A549 (cell line): Measurements from ENCODE around the gene DCAF4. TPM values are rescaled to one million over a fixed set of nuclear protein-coding genes. Genes with fewer than 3 reads are reported as not detected.

ENCODE experiments used
- ATAC-seq, 2 experiments: fragments of 200-7000 bp in 1 of 2; fragments of >200 bp in 1 of 2; cut with Nextera tagmentation in 1 of 2; cut with Tn5 transposase in 1 of 2; 3 replicates each; pipeline versions ENCODE4 v1.8.0 to v1.9.1; 2018 to 2020; ENCODE audit warnings: mild to moderate bottlenecking in 1 of 2, moderate library complexity in 1 of 2
- CTCF ChIA-PET: fragments of 300-600 bp; sonication (Branson Sonifier 250); formaldehyde crosslinking; extraction: SDS; loops from one replicate; lab custom pipeline; 2021; ENCODE audit warnings: antibody characterized with exemption, inconsistent platforms; lab: Yijun Ruan, JAX
- POLR2A ChIA-PET: fragments of 350-600 bp; formaldehyde crosslinking; extraction: SDS; loops from one replicate; lab custom pipeline; 2021; ENCODE audit warnings: antibody characterized with exemption, inconsistent platforms; lab: Yijun Ruan, JAX
- DNase-seq, 2 experiments: peaks; one replicate each; pipeline versions ENCODE4 v3.0.0 to v3.0.0-alpha.2; 2011 to 2016; ENCODE audit warnings: low read depth in 1 of 2, low spot score in 1 of 2
- FAIRE-seq: peaks from 2 replicates; lab custom pipeline; 2011; peaks lifted over from hg19 to GRCh38; lab: Jason Lieb, UNC
- H3K27ac ChIP-seq, 2 experiments: fragments of >200 bp; sonication (Bioruptor Twin); formaldehyde crosslinking; 3 replicates each; pipeline ENCODE4 v1.5.1; 2016 to 2017
- H3K4me1 ChIP-seq: fragments of >200 bp; sonication (Bioruptor Twin); formaldehyde crosslinking; 3 replicates; pipeline ENCODE4 v1.6.1; 2016
- H3K4me2 ChIP-seq: fragments of >200 bp; sonication (Bioruptor Twin); formaldehyde crosslinking; 3 replicates; pipeline ENCODE4 v1.6.1; 2016
- H3K4me3 ChIP-seq: fragments of >200 bp; sonication (Bioruptor Twin); formaldehyde crosslinking; 3 replicates; pipeline ENCODE4 v1.5.1; 2016
- H3K9me3 ChIP-seq: fragments of >200 bp; sonication (Bioruptor Twin); formaldehyde crosslinking; 3 replicates; pipeline ENCODE4 v1.6.1; 2016
- BHLHE40 ChIP-seq: IDR thresholded peaks from 2 replicates; pipeline ENCODE4 v1.6.1; 2012; ENCODE audit warnings: low read depth, low read length, inconsistent platforms
- CBX8 ChIP-seq: fragments of 200-600 bp; sonication (generic); IDR thresholded peaks from 2 replicates; pipeline ENCODE4 v1.6.1; 2016
- CEBPB ChIP-seq, 2 experiments: fragments of >200 bp in 1 of 2; sonication (Bioruptor Twin) in 1 of 2; formaldehyde crosslinking in 1 of 2; IDR thresholded peaks; 2 replicates each; pipeline ENCODE4 v1.6.1; 2012 to 2016
- CHD2 ChIP-seq: fragments of 150-350 bp; IDR thresholded peaks from 2 replicates; pipeline ENCODE4 v1.6.1; 2014; ENCODE audit warnings: low read length; ENCODE audit not compliant: partially characterized antibody
- CTCF ChIP-seq: fragments of >200 bp; sonication (Bioruptor Twin); formaldehyde crosslinking; IDR thresholded peaks from 3 replicates; pipeline ENCODE4 v1.5.1; 2016
- EHF ChIP-seq: fragments of 250-450 bp; sonication (Bioruptor Pico); IDR thresholded peaks from 2 replicates; pipeline ENCODE4 v1.5.0; 2020; ENCODE audit warnings: mild to moderate bottlenecking
- EHMT2 ChIP-seq: fragments of 200-600 bp; sonication (generic); IDR thresholded peaks from 2 replicates; pipeline ENCODE4 v1.6.1; 2016; ENCODE audit warnings: antibody characterized with exemption, low read depth, mild to moderate bottlenecking, moderate library complexity
- ELK1 ChIP-seq: fragments of 150-350 bp; IDR thresholded peaks from 2 replicates; pipeline ENCODE4 v1.6.1; 2014; ENCODE audit warnings: low read depth, mild to moderate bottlenecking, low read length
- EP300 ChIP-seq, 2 experiments: fragments of >200 bp; sonication (Bioruptor Twin); formaldehyde crosslinking; IDR thresholded peaks; 2 replicates in 1 of 2; 3 replicates in 1 of 2; pipeline ENCODE4 v1.6.1; 2016 to 2017
- FOSL2 ChIP-seq, 2 experiments: fragments of 450-650 bp in 1 of 2; fragments of >200 bp in 1 of 2; sonication (Bioruptor Twin) in 1 of 2; formaldehyde crosslinking; IDR thresholded peaks; 2 replicates each; pipeline versions ENCODE4 v1.5.0 to v1.6.1; 2016 to 2020; ENCODE audit warnings: mild to moderate bottlenecking in 1 of 2, moderate library complexity in 1 of 2
- HOXA7 ChIP-seq: fragments of 250-450 bp; sonication (Bioruptor Pico); IDR thresholded peaks from 2 replicates; pipeline ENCODE4 v1.5.0; 2020; ENCODE audit warnings: mild to moderate bottlenecking, moderate library complexity
- HOXB13 ChIP-seq: fragments of 250-450 bp; sonication (Bioruptor Pico); IDR thresholded peaks from 2 replicates; pipeline ENCODE4 v1.5.0; 2020; ENCODE audit warnings: low read depth, mild to moderate bottlenecking, moderate library complexity
- HOXB5 ChIP-seq: fragments of 250-450 bp; sonication (Bioruptor Pico); IDR thresholded peaks from 2 replicates; pipeline ENCODE4 v1.5.0; 2020; ENCODE audit warnings: mild to moderate bottlenecking, moderate library complexity
- JUNB ChIP-seq: fragments of >200 bp; sonication (Bioruptor Twin); formaldehyde crosslinking; IDR thresholded peaks from 2 replicates; pipeline ENCODE4 v1.6.1; 2016
- KDM1A ChIP-seq: fragments of 200-600 bp; sonication (generic); IDR thresholded peaks from 2 replicates; pipeline ENCODE4 v1.6.1; 2016; ENCODE audit warnings: low read depth, mild to moderate bottlenecking
- KDM5A ChIP-seq: fragments of 200-600 bp; sonication (generic); IDR thresholded peaks from 2 replicates; pipeline ENCODE4 v1.6.1; 2016; ENCODE audit warnings: antibody characterized with exemption, mild to moderate bottlenecking
- MAFK ChIP-seq: fragments of 450-650 bp; IDR thresholded peaks from 2 replicates; pipeline ENCODE4 v1.6.1; 2014; ENCODE audit not compliant: partially characterized antibody
- NPAS2 ChIP-seq: fragments of 250-450 bp; sonication (Bioruptor Pico); IDR thresholded peaks from 2 replicates; pipeline ENCODE4 v1.8.0; 2022; ENCODE audit warnings: mild to moderate bottlenecking, moderate library complexity, borderline replicate concordance
- NR3C1 ChIP-seq: fragments of >200 bp; sonication (Bioruptor Twin); formaldehyde crosslinking; IDR thresholded peaks from 3 replicates; pipeline ENCODE4 v1.6.1; 2017
- POLR2A ChIP-seq: IDR thresholded peaks from 2 replicates; pipeline ENCODE4 v1.6.1; 2012; ENCODE audit warnings: mild to moderate bottlenecking, low read length
- RCOR1 ChIP-seq: fragments of 150-350 bp; IDR thresholded peaks from 2 replicates; pipeline ENCODE4 v1.6.1; 2014; ENCODE audit warnings: antibody characterized with exemption, low read length, low read depth
- SMC3 ChIP-seq: fragments of >200 bp; sonication (Bioruptor Twin); formaldehyde crosslinking; IDR thresholded peaks from 3 replicates; pipeline ENCODE4 v1.6.1; 2018; ENCODE audit warnings: inconsistent platforms
- SREBF2 ChIP-seq: fragments of 450-650 bp; IDR thresholded peaks from 2 replicates; pipeline ENCODE4 v1.6.1; 2014; ENCODE audit warnings: mild to moderate bottlenecking, moderate library complexity
- TFCP2L1 ChIP-seq: fragments of 250-450 bp; sonication (Bioruptor Pico); IDR thresholded peaks from 2 replicates; pipeline ENCODE4 v1.5.0; 2021; ENCODE audit warnings: mild to moderate bottlenecking
- ZC3H11A ChIP-seq: fragments of 450-650 bp; IDR thresholded peaks from 2 replicates; pipeline ENCODE4 v1.6.1; 2014; ENCODE audit warnings: antibody characterized with exemption, mild to moderate bottlenecking
- ZFP36 ChIP-seq: fragments of 450-650 bp; IDR thresholded peaks from 2 replicates; pipeline ENCODE4 v1.6.1; 2014; ENCODE audit warnings: borderline replicate concordance; ENCODE audit not compliant: partially characterized antibody
- ZNF302 ChIP-seq: fragments of 250-450 bp; sonication (Bioruptor Pico); IDR thresholded peaks from 2 replicates; pipeline ENCODE4 v1.9.0; 2021; ENCODE audit warnings: inconsistent platforms, mild to moderate bottlenecking, moderate library complexity
- ZSCAN20 ChIP-seq: fragments of 250-450 bp; sonication (Bioruptor Pico); IDR thresholded peaks from 2 replicates; pipeline ENCODE4 v1.8.0; 2022; ENCODE audit warnings: mild to moderate bottlenecking, moderate library complexity
- WGBS: methylation state at CpG from one replicate; pipeline ENCODE4 v1.1.6; 2017; ENCODE audit errors: missing lambda C conversion rate; 5-methylcytosine and 5-hydroxymethylcytosine counted together
- polyA plus RNA-seq, 4 experiments: library from polyadenylated mRNA; depleted of rRNA in 3 of 4; stranded (reverse); fragments of >200 nt; fragmentation: RNase III in 1 of 4; extraction: RNeasy Plus Mini Kit Qiagen cat#74134 plus additional on column Dnase treatment in 1 of 4; gene quantifications; 2 replicates in 3 of 4; 3 replicates in 1 of 4; pipeline ENCODE4 v1.2.3, GENCODE V29; 2011 to 2017

The DCAF4 gene
- polyA plus RNA-seq, 2 of the 4 experiments (the other 2 are of a cell fraction): 18.4 to 22.4 TPM

- TF ChIP-seq CEBPB (IDR thresholded peaks at IDR 0.05) (no peak), POLR2A (peak; percentile 27; the same call in 1 of the 2 replicates), EHF (CRISPR knock-in tag) (no peak), EP300 (IDR thresholded peaks at IDR 0.05) (no peak), ZFP36 (no peak), ZSCAN20 (CRISPR knock-in tag) (no peak), KDM5A (no peak), CTCF (no peak)
- TF ChIP-seq, all 56 proteins: peak for 8
Measured at GRCh38 chr14:72926292-72927028, at the start of gene DCAF4 (continued).

- no peaks in the 10 kb centered on the region; the same call in 2 of the 3 replicates for H3K9me3 ChIP-seq
- no peak overlapping the region for H3K27ac ChIP-seq
- DNase-seq (no peak), FAIRE-seq (no peak), ATAC-seq (peak; percentile 28 to 39; a peak in 2 of 6 replicates)
- ChIA-PET CTCF (interaction anchor here (1.5 kb wide), 1 partner anchor 21 kb away, joined by 3 read pairs; no protein-coding TSS in a partner anchor), POLR2A (no interaction called here)
- no peak overlapping the region for H3K4me2 ChIP-seq
- 28% methylated on average over 4 of the region's 4 CpGs for WGBS
- H3K4me1 ChIP-seq: no peaks in the 10 kb centered on the region
- no peak overlapping the region for H3K4me3 ChIP-seq
- TF ChIP-seq CHD2 (no peak), BHLHE40 (no peak), SREBF2 (no peak), CBX8 (no peak), ZNF302 (CRISPR knock-in tag) (no peak), RCOR1 (no peak), FOSL2 (IDR thresholded peaks at IDR 0.05) (no peak), FOSL2 (CRISPR knock-in tag; IDR thresholded peaks at IDR 0.05) (no peak), SMC3 (no peak)
Measured at GRCh38 chr14:72876710-72877063, 49.6 kb upstream of the DCAF4 start.

GRCh38 chr14:72878746-72879145, 47.5 kb upstream of the DCAF4 start:
- TF ChIP-seq NR3C1 (no peak), NPAS2 (CRISPR knock-in tag) (no peak), ELK1 (no peak), EHF (CRISPR knock-in tag) (no peak)
- TF ChIP-seq, all 56 proteins: peak for 0
- no peaks in the 10 kb centered on the region for H3K9me3 ChIP-seq
- H3K4me3 ChIP-seq: no peak overlapping the region
- POLR2A ChIA-PET: no interaction called here
- no peak for DNase-seq
- no peaks in the 10 kb centered on the region for H3K4me1 ChIP-seq
- ATAC-seq: no peak
- CTCF ChIA-PET: interaction anchor here (0.9 to 1.3 kb wide), 4 partner anchors 18 to 361 kb away, joined by 3 to 4 read pairs (median 3); no protein-coding TSS in a partner anchor
- no peak overlapping the region for H3K27ac ChIP-seq
- no peak for FAIRE-seq
- H3K4me2 ChIP-seq: no peak overlapping the region
- WGBS: 45% methylated on average over 5 of the region's 5 CpGs

GRCh38 chr14:72879431-72879830, 46.8 kb upstream of the DCAF4 start:
- H3K9me3 ChIP-seq: no peaks in the 10 kb centered on the region
- H3K4me1 ChIP-seq: no peaks in the 10 kb centered on the region
- DNase-seq (no peak), FAIRE-seq (no peak), ATAC-seq (no peak)
- ChIA-PET POLR2A (no interaction called here), CTCF (interaction anchor here (0.6 to 1.3 kb wide), 4 partner anchors 23 to 362 kb away, joined by 3 to 4 read pairs (median 3); no protein-coding TSS in a partner anchor)
- H3K4me3 ChIP-seq: no peak overlapping the region
- H3K4me2 ChIP-seq: no peak overlapping the region
- TF ChIP-seq KDM1A (no peak), TFCP2L1 (CRISPR knock-in tag) (no peak), MAFK (no peak), HOXB5 (CRISPR knock-in tag) (no peak), EHMT2 (no peak), ELK1 (no peak), JUNB (no peak), HOXB13 (CRISPR knock-in tag) (no peak), CEBPB (IDR thresholded peaks at IDR 0.05) (no peak), HOXA7 (no peak), SMC3 (no peak), ZC3H11A (no peak), ZSCAN20 (CRISPR knock-in tag) (no peak)
- H3K27ac ChIP-seq: no peak overlapping the region
- WGBS: 31% methylated on average over 6 of the region's 6 CpGs
